GM18526 (cell line): Measurements from ENCODE around the gene SSTR3.
A peak's percentile ranks its signal among the peaks of the same experiment; 100 is the strongest.

Source experiments
- POLR2A ChIP-seq: IDR thresholded peaks from 3 replicates; pipeline ENCODE4 v1.6.1; 2011; ENCODE audit not compliant: insufficient read length; ENCODE audit errors: extremely low read depth

SSTR3 gene

DNA sequence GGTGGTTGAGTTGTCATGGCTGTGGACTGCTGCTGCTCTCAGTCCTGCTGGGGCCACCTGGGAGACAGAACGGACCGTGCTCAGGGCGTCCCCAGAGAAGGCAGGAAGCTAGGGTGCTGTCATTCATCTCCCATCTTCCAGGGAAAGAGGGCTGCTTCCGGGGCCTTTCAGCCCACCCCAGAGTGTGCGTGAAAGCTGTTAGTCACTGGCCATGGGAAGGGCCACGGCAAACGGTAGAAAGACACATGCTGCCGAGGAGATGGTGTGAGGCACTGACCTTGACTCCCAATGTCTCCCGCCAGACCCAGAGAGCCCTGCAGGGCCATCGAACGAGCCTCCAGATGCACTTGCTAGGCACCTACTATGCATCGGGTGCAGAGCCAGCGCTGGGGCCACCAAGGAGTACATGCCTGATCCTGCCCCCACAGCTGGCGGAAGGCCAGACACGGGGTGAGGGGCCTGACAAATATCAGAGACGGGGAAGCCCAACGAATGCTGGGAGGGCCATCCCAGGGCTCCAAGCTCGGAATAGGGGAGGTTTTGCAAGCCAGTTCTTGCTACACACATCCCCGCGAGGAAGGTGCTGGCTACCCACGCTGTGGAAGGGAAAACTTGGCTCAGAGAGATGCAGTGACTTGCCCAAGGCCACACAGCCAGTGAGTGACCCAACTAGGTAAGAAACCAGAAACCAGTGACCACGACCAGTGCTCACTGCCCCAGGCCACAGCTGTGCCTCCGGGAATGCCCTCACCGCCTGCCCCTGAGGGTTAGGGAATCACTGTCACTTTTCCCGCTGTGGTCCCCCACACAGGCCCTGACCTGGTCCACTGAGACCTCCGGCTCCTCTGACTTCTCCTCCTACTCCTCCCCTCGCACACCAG is 21.7 kb upstream of the SSTR3 start:
- TF ChIP-seq POLR2A = no peak

DNA sequence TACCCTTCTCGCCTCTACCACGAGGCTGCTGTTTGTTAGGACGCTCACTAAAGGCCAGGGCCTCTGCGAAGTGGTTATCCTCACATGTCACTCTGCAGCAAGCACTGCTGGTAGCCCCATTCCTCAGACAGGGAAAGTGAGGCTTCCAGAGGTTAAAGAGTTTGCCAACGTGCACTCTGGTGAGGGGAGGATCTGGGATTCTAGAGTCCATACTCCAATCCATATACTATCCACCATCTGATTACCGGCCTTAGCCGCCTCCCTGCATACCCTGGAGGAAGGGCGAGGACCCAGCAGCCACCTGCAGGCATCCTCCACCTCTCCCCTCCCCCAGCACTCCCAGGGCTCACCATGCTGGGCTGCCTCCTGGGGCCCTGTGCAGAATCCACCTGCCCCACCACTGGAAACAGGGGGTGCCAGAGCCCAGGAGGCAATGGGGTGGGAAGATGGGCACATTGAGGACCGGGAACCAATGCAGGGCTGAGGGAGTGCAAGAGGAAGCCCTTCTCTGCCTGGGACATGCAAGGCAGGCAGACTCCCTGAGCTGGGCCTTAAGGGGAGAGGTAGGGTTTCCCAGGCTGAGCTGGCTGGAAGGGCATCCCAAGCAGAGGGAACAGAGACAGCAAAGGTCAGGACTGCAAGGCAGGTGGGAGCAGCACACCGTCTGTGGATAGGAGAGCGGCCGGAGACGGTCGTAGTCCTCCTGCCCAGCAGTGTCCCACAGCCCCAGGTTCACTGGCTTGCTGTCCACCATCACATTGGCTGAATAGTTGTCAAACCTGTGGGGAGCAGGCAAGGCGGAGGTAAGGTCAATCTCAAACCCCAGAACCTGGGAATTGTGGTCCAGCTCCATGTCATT is 20.1 kb upstream of the SSTR3 start:
- peak; percentile 30 for TF ChIP-seq POLR2A

DNA sequence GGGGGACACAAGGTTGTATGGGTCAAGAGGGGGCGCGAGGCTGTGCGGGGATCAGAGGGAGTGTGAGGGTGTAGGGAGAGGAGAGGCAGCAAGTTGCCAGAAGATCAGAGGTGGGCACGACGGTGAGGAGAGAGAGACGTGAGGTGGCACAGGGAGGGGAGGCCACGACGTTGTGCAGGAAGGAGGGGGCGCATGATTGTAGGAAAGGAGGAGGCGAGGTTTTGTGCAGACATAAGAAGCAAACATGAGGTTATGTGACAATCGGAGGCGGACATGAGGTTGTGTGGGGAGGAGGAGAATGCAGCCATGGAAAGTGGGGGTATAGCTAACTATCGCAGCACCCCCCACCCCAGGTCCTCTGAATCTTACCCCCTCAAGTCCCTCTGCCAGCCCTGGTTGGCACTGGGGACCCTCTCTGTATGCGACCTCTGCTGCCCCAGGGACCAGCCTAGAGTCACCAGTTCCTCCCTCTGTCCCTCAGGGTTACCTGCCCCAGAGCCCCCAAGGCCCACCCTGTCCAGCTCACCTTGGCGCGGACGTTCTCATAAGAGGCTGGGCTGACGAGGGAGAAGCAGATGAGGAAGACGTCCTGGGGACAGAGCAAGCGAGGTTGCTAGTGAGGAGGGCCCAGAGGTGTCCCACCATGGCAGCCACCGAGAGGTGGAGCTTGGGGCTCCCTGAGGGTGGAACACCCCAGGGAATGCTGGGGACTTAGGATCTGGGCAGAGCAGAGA is 19.3 kb upstream of the SSTR3 start:
- TF ChIP-seq POLR2A = no peak

DNA sequence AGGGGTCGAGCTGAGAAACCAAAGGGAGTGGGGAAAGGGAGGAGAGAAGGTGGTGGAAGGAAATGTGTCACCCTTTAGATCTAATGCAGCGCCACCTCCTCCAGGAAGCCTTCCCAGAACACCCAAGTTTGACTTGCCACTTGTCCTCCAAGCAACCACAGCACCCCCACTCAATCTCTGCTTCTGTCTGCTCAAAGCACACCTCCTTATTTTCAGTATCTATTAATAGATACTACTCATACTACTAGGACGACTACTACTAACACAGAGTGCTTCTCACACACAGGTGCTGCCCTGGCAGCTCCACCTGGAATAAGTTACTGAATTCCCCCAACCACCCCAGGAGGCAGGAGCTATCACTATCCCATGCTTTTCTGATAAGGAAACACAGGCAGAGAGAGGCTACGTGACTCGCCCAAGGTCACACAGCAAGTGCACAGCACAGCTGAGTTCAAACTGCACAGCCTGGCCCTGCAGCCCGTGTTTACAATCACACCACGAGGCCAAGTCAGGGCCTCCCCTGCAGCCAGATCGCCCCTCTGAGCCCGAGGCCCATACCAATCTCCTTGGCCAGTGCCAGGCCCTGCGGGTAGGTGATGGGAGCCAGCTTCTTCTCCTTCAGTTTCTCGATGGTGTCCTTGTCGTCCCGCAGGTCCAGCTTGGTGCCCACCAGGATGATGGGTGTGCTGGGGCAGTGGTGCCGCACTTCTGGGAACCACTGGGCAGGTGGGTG is 18.6 kb upstream of the SSTR3 start:
- TF ChIP-seq POLR2A = no peak

DNA sequence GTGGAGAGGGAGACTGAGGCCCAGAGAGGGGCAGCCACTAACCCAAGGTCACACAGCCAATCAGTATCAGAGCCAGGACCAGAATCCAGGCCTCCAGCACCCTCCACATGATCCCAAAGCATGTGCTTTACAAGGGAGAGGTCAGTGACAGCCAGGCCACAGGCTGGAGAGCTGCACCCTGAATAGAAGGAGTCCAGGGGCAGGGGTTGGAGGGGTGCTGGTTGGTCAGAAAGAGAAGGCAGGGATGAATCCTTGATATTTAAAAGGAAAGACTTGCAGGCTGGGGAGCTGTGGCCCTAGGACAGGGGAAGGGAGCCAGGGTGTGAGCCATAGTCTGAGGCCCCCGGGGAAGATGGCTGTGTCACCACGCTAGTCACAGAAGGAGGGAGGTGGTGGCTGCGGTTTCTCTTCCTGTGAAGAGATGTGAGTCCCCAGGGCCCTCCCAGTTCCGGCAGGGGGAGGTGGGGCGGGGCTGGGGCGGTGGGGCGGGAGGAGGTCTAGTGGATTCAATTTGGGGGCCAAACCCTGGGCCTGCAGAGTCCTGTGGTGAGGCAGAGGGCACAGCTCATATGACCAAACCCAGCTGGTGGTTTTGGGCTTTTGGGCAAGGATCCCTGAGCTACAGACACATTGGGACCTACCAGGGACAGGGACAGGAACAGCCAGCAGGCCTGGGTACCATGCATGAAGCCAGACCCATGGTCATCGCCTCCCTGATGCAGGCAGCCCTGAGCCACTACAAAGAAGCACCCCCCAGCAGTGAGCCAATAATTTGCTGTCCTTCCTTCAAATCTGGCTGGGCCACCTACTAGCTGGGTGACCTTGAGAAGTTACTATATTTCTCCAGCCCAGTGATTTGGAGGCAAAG is 17.8 kb upstream of the SSTR3 start:
- TF ChIP-seq POLR2A = peak; percentile 28

DNA sequence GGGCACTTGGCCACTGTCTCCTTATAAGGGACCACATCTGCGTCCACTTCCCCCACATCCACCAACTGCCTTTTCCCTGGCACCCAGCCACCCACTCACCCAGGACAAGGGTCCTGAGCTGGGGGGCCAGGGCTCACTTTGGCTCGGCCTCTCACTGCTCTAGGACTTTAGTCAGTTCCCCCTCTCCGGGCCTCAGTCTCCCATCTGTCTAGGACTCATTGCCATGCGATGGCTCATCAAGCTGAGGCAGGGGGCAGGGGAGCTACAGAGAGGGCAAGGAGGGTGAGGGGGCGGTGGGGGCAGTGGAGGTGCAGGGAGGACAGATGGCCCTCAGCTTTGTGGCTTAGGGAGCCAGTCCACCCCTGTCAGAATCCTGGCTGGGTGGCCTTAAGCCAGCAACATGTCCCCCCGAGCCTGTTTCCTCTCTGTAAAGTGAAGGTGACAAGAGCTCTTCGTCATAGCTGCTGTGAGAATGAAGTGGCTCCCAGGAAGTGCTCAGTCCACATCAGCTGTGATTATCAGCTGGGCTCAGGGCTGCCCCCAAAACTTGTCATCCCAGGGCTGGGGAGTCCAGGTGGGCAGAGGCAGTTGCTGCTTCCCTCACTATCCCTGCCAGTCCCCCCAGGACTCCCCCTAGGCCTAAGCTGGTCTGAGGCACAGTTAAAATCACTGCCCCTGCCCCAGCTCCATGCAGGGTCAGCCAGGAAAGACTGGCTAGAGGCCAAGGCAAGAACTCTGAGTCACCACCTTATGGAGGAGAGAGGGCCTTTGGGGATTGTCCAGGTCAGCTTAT is 16.9 kb upstream of the SSTR3 start:
- TF ChIP-seq POLR2A = peak; percentile 1

DNA sequence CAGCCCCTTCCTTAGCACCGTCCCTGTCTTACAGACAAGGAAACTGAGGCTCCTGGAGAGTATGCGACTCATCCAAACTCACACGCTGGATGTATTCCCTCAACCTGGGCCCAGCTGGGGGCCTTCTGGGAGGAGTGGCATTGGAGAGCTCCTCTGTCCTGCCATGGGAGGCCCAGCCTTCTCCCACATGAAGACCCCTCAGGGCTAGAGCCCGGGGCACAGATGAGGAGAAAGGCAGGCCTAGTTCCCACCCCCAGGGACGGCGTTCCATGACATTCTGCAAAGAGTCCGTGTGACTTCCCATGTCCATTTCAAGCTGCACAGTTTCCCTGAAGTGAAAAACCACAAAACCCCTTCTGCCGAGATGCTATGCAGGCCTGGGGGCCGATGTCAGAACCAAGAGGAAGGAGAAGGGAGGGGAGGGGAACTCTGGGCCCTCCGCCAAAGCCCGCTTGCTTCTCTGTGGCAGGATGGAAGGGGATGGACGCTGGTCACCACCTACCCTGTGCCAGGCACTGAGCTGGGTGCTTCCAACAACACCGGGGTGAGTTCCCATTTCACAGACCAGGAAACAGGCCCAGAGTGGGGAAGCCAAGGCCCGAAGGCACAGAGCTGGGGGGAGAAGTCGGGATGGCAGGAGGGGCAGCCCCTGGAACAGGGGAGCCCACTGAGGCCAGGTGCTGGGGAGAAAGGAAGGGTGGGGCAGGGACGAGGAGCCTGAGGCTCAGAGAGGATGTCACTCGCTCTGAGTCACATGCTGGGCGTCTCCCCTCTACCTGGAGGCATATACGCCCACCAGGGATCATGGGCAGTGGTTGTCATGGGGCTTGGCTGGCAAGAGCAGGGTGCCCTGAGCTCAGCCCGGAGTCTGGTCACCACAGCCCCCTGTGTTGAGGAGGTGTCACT is 16.1 kb upstream of the SSTR3 start:
- TF ChIP-seq POLR2A = peak; percentile 14

DNA sequence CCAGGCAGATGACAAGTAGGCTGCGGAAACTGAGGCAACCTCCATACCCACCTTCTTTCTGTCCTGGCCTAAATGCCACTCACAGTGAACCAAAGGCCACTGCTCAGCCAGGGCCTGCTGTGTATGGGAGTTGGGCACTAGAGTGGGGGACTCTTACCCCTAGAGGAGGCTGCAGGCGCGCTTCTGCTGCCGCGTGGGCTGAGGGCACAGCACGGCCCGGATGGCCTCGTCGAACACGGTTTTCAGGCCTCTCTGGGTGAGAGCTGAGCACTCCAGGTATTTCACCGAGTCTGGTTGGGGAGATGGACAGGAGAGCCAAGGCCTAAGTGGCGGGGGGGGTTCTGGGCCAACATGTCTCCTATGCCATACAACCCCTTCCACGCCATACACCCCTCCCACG is 14.2 kb upstream of the SSTR3 start:
- no peak for TF ChIP-seq POLR2A

DNA sequence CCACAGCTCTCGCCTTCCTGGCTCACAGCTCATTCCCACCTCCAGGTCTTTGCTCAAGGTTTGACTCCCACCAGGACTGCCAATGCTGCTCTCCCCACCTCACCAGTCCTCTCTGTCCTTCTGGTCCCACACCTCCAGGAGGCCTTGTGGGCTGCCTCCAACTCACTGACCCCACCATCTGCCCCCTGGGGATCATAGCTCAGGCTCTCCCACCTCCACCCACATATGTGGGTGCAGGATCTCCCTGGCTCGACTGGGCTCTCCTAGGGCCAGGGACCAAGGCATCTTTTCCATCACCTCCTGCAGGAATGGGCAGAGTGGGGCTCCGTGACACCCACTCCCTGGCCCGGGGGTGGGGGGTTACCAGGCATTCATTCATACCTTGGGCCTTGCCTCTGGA is 13.8 kb upstream of the SSTR3 start:
- no peak for TF ChIP-seq POLR2A

DNA sequence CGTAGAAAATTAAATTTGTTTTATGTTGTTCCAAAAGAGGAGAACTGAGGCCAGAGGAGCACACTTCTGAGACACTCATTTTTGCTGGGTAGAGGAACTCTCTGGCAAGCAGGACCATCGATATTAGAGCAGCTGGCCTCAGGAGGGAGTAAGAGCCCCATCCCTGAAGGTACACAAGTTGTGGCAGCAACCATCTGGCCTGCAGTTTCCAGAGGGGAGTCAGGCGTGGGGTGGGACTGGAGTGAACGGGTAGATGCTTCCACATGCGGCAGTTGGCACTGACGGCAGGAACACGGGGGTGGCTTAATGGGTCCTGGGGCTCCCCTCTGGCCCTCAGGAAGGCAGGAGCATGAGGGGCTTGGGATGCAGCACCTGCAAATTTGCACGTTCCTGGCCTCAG is 13.2 kb upstream of the SSTR3 start:
- no peak for TF ChIP-seq POLR2A

DNA sequence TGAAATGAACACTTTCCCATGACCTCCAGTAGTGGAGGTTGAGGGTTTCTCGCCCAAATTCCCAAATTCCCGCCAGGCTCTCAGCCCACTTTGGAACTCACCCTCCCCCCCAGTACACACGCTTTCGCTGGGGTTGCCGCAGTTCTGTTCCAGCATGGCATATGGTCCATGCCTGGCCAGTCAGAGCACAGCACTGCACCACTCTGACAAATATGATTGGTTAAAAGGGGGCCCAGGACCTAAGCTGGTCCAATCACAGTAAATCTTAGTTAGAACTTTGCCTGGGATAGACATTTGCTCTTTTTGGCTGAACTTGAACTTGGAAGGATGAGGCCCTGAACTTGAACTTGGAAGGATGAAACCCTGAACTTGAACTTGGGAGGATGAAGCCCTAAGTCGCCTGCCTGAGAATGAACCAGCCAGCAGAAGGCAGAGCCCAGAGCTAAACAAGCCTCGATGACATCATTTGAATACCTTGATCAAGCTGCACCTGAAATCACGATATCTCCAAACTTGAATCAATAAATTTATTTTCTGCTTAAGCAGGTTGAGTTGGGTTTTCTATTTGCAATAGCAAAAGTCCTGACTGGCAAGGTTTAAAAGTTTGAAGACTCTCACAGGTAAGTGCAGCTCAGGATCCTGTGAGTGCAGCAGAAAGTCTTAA is 12.6 kb upstream of the SSTR3 start:
- TF ChIP-seq POLR2A = no peak
